ENCODE results near the gene NOL9.
"Not testable (repeated sequence)": the region's sequence is repeated elsewhere in the genome, so short reads cannot be mapped to it uniquely, and the experiment has no call there.

Gene NOL9

GRCh38 chr1:6496365-6496721, 58.0 kb downstream of the NOL9 start:
- Mint-ChIP-seq H3K4me1 (peaks cover 33% of the 10 kb centered on the region), H3K27ac (peak overlapping the region in 1 of 3 experiments; percentile 62), H3K9me3 (no peaks in the 10 kb centered on the region), H3K4me3 (peak overlapping the region; percentile 79 to 87 (median 85)), H3K36me3 (ENCODE audit: low read depth) (no peaks in the 10 kb centered on the region), H3K27me3 (ENCODE audit: low read depth) (peaks cover 11% of the 10 kb centered on the region)
- no peak for TF ChIP-seq CTCF (IDR thresholded peaks at IDR 0.05; ENCODE audit: unreplicated experiment in 3 of 3)

- H3K36me3 Mint-ChIP-seq (ENCODE audit: low read depth), result no peaks in the 10 kb centered on the region
- H3K27ac Mint-ChIP-seq, result peak overlapping the region in 1 of 3 experiments; percentile 21
- H3K4me1 Mint-ChIP-seq, result peaks cover 27% of the 10 kb centered on the region
- H3K27me3 Mint-ChIP-seq (ENCODE audit: low read depth), result peaks cover 8% of the 10 kb centered on the region
- no peak for TF ChIP-seq CTCF (IDR thresholded peaks at IDR 0.05; ENCODE audit: unreplicated experiment in 3 of 3)
- no peaks in the 10 kb centered on the region for H3K9me3 Mint-ChIP-seq
- peak overlapping the region; percentile 79 to 87 (median 85) for H3K4me3 Mint-ChIP-seq
These were observed 58.6 kb downstream of the NOL9 start for GRCh38 chr1:6495540-6496364.

GRCh38 chr1:6495041-6495441, 59.3 kb downstream of the NOL9 start:
- H3K27me3 Mint-ChIP-seq (ENCODE audit: low read depth), result peaks cover 6% of the 10 kb centered on the region
- H3K36me3 Mint-ChIP-seq (ENCODE audit: low read depth), result no peaks in the 10 kb centered on the region
- H3K27ac Mint-ChIP-seq, result no peak overlapping the region
- no peaks in the 10 kb centered on the region for H3K9me3 Mint-ChIP-seq
- TF ChIP-seq CTCF (IDR thresholded peaks at IDR 0.05; ENCODE audit: unreplicated experiment in 3 of 3), result no peak
- H3K4me1 Mint-ChIP-seq, result peaks cover 22% of the 10 kb centered on the region
- no peak overlapping the region for H3K4me3 Mint-ChIP-seq

DNA sequence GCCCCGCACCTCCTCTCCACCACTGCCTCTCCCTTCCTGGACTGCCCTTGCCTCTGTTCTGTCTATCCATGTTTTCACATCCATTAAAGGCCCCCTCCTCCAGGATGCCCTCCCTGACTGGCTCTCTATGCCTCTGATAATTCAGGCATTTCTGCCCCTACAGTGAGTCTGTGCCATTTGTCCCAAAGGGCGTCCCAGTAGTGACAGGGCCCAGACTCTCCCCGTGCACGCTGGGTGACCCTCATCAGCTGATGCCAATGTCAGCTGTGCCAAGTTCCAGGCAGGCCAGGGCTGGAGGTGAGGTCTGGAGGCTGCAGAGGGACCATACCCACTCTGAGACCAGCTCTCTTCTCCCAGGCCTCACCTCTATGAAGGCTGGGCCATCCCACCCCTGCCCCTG, 59.7 kb downstream of the NOL9 start:
- no peak for TF ChIP-seq CTCF (IDR thresholded peaks at IDR 0.05; ENCODE audit: unreplicated experiment in 3 of 3)
- no peak overlapping the region for H3K27ac Mint-ChIP-seq
- H3K9me3 Mint-ChIP-seq, result no peaks in the 10 kb centered on the region
- peaks cover 19% of the 10 kb centered on the region for H3K4me1 Mint-ChIP-seq
- H3K27me3 Mint-ChIP-seq (ENCODE audit: low read depth), result peaks cover 6% of the 10 kb centered on the region
- H3K4me3 Mint-ChIP-seq, result peak overlapping the region in 1 of 3 experiments; percentile 7
- no peaks in the 10 kb centered on the region for H3K36me3 Mint-ChIP-seq (ENCODE audit: low read depth)

GRCh38 chr1:6493834-6494223, 60.5 kb downstream of the NOL9 start:
- not testable (repeated sequence) for H3K27ac Mint-ChIP-seq; H3K9me3 Mint-ChIP-seq; H3K4me3 Mint-ChIP-seq; H3K36me3 Mint-ChIP-seq (ENCODE audit: low read depth); H3K27me3 Mint-ChIP-seq (ENCODE audit: low read depth)
- peaks cover 13% of the 10 kb centered on the region for H3K4me1 Mint-ChIP-seq

GRCh38 chr1:6491966-6492365, 62.3 kb downstream of the NOL9 start:
- Mint-ChIP-seq H3K27me3 (ENCODE audit: low read depth) (peaks cover 12% of the 10 kb centered on the region), H3K27ac (peak overlapping the region in 2 of 3 experiments; percentile 49 to 57), H3K4me3 (peak overlapping the region; percentile 80 to 83 (median 82)), H3K36me3 (ENCODE audit: low read depth) (no peaks in the 10 kb centered on the region), H3K9me3 (no peaks in the 10 kb centered on the region), H3K4me1 (peaks cover 16% of the 10 kb centered on the region)
- TF ChIP-seq CTCF (IDR thresholded peaks at IDR 0.05; ENCODE audit: unreplicated experiment in 3 of 3), result no peak

Measured in nephron (organoid).